HG02938 (cell line): ENCODE measurements around the gene GABBR1.
"Not testable (repeated sequence)": the region's sequence is repeated elsewhere in the genome, so short reads cannot be mapped to it uniquely, and the experiment has no call there.

Source experiments
- ATAC-seq: cut with Tn5 transposase; IDR thresholded peaks from one replicate; pipeline ENCODE4 v1.9.1; 2021; ENCODE audit warnings: mild to moderate bottlenecking, moderate library complexity; ENCODE audit not compliant: unreplicated experiment

The GABBR1 gene

DNA sequence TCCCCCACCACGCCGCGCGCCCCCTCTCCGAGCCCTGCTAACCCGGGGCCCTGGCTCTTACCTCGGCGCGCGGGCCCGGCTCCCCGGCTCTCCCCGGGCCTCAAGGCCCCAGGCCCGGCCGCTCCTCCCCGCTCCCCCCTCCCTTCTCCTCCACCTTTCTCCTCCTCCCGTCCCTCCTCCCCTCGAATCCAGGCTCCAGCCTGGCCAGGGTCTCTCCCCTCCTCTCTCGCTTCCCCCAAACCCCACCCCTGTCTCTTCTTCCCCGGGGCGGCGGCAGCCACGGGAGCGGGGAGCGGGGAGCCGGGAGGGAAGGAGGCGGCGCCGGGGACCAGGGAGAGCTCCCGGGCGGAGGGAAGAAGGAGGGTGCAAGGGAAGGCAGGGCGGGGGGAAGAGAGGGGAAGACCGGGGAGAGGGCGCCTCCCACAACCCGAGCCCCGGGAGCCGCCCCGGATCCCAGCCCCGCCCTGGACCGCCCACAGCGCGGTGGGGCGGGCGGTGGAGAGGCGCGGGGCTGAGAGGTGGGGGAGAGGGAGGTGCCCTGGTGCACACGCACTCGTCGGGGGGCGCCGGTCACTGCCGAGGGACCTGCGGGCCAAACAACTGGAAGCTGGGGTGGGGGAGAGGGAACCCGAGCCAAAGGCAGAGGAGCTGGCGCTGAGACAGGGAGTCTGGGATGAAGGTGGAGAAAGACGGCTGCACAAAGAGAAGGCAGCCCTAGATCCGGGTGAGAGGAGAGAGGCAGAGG is at the start of gene GABBR1:
Gene GABBR1, minus strand, starts transcription at position 395 of the 745 bp plus-strand sequence. CDS start 798 bp downstream, outside the sequence.
- no peak for ATAC-seq

- no peak for ATAC-seq
Observed at GRCh38 chr6:29681811-29682210, 48.8 kb upstream of the GABBR1 start.

DNA sequence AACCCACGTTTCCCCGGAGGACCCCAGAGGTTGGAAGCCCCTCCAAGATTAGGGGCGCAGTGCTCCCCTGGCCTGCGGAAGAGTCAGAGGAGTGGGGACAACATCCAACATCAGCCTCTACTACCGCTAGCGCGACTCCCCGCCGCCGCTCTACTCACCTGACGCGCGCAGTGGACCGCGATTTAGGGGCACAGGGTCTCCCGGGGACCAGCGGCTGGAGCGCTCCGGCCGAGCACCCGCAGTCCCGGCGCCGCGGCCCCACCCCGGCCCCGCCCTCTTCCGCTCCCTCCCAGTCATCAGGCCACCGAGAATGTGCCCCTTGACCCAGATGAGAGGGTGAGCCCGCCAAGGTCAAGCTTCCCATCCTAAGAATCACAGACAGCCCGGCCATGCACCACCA is 47.9 kb upstream of the GABBR1 start, which contains the start of gene ZFP57:
Gene ZFP57, minus strand, starts transcription at position 249 of the 400 bp plus-strand sequence. CDS start 4,149 bp downstream, outside the sequence.
- ATAC-seq: no peak

DNA sequence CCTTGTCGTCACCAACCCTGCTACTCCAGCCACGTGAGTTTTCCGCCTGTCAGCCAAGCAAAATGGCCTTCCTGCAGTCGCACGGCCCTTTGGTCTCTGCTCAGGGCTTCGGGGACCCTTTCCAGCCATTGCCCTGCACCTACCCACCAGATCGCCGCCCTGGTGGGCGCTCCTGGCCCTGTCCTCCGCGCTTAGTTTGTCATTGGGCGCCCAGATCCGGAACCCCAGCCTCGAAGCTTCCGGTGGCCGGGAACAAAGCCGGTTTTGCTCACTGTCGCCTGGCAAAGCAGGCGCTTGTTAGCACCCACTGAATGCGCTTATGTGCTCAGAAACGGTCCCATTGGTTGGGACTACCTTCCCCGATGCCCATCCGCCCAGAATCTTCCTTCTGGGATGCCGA is 47.4 kb upstream of the GABBR1 start:
- ATAC-seq: no peak

- no peak for ATAC-seq
Observed at GRCh38 chr6:29679962-29680361, 47.0 kb upstream of the GABBR1 start.

DNA sequence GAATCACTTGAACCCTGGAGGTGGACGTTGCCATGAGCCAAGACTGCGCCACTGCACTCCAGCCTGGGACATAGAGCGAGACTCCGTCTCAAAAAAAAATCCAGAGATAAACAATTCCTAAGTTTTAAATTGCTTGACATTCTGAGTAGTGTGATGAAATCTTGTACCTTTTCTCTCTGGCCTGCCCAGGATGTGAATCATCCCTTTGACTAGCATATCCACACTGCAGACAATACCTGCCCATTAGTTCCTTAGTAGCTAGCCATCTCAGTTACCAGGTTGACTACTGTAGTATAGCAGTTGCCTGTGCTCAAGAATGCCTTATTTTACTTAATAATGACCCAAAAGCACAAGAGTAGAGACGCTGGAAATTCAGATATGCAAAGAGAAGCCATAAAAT is 45.1 kb upstream of the GABBR1 start:
- no peak for ATAC-seq

GRCh38 chr6:29676981-29677601 is 44.1 kb upstream of the GABBR1 start:
- ATAC-seq: no peak

DNA sequence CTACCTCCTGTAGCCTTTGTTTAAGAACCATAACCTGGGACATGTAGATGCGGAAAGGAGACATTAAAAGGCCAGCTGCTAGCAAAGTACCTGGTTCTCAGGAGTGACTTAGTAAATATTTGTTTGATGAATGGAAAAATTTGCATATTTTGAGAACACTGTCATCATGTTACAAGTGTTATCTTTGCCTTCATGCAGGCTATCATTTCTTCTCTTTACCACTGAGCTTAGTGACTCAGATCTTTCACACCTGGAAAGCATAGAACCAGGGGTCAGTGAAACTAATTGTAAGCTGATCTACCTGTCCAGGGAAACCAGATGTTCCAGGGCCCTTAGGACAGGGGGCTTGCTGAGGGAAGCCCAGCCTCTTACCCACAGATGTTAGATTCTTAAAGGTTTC is 42.6 kb upstream of the GABBR1 start:
- ATAC-seq: no peak

DNA sequence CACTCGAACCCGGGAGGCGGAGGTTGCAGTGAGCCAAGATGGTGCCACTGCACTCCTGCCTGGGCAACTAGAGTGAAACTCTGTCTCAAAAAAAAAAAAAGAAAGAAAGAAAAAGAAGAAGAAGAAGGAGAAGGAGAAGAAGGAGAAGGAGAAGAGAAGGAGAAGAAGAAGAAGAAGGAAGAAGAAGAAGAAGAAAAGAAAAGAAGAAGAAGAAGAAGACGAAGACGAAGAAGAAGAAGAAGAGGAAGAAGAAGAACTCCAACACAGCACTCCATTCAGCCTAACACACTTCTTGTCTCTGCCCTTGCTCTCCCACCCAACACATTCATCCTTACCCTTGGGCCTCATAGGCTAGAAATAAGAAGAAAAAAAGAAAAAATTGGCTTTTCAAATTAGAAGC is 41.0 kb upstream of the GABBR1 start:
- ATAC-seq: no peak

- ATAC-seq: no peak
Observed at GRCh38 chr6:29673161-29673560, 40.2 kb upstream of the GABBR1 start.

GRCh38 chr6:29672116-29672515 is 39.1 kb upstream of the GABBR1 start:
- not testable (repeated sequence) for ATAC-seq

- ATAC-seq: no peak
Observed at GRCh38 chr6:29671026-29671425, 38.0 kb upstream of the GABBR1 start.

GRCh38 chr6:29667158-29667557 is 34.2 kb upstream of the GABBR1 start:
- ATAC-seq: no peak

DNA sequence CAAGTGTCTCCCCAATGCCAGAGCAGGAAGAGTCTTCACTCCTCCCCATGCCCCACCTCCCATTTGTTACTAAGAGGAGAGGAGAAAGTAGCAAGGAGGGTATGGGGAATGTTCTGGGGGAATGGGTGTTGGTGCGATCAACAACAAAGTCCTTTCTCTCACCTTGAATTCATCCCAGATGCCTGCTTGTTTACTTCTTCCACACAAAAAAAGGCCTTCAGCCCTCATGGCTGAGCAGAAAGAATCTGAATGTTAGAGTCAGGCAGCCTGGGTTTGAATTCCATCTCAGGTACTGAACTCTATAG is 33.8 kb upstream of the GABBR1 start:
- ATAC-seq: no peak

DNA sequence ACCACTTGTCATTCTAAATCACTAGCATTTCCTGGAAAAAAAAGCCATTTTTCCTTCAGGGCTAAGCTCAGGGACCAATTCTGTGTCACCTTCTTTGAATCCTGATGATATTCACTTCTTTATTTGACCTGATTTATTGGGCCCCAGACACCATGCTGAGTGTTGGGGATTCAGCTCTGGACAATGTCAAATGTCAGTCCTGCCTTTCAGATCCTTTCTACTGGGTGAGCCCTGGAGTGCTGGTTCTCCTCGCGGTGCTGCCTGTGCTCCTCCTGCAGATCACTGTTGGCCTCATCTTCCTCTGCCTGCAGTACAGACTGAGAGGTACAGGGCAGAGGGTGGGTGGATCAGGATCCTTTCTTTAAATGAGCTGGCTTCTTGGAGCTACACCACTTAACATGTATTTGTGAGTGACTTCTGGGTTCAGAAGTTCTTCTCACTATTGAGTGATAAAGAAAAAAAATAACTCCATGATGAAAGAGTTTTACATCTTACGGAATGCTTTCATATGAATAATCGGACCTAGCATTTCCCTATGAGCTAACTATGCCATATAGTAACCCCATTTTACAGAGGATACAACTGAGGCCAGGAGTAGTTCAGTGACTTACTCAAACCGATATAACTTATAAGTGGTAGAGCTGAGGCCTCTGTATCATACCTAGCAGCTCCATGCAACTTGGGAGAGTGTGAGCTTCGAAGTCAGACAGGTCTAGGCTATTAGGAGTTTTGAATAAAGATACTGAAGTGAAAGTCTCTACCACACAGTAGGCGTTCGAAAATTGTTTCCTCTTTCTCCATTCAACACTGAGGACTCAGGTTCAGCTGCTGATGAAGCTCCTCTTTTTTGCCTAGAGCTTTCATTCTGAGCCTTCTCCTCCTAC is 33.2 kb upstream of the GABBR1 start:
- no peak for ATAC-seq

GRCh38 chr6:29663300-29664042 is 30.5 kb upstream of the GABBR1 start:
- ATAC-seq: no peak

DNA sequence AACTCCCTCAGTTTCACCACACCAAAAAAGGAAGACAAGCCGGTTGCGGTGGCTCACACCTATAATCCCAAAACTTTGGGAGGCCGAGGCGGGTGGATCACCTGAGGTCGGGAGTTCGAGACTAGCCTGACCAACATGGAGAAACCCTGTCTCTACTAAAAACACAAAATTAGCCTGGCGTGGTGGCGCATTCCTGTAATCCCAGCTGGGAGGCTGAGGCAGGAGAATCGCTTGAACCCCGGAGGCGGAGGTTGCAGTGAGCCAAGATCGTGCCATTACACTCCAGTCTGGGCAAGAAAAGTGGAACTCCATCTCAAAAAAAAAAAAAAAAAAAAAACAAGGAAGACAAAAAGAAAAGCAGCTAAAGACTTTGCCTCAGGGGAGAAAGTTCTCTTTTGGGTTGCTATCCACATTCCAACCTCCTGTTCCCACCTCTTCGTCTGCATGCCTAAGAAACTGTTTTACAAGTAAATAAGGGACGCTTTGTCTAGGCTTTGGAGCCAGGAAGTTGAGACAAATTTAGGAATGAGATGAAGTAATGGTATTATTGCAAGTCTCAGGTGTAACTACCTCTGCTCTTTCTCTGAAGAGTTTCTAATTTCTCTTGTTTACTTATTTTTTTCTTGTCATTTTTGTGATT is 28.6 kb upstream of the GABBR1 start:
- not testable (repeated sequence) for ATAC-seq

DNA sequence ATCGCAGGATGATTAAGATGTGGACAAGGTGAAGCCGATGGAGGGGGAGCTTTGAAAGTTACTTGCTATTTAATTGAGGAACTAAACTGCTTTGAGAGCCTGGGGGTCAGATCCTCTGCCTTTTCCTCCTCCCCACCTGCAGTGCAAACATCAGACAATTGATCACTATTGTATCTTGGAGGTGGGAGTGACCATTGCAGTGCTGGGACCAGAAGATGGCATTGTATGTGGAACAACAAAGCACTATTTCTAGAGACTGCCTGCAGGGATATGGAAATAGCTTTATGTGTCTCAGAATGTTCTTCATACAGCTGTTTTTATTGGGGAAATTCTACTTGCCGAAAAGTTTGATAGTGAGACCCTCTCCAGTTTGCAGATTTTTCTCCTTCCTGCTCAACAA is 28.1 kb upstream of the GABBR1 start:
- no peak for ATAC-seq

DNA sequence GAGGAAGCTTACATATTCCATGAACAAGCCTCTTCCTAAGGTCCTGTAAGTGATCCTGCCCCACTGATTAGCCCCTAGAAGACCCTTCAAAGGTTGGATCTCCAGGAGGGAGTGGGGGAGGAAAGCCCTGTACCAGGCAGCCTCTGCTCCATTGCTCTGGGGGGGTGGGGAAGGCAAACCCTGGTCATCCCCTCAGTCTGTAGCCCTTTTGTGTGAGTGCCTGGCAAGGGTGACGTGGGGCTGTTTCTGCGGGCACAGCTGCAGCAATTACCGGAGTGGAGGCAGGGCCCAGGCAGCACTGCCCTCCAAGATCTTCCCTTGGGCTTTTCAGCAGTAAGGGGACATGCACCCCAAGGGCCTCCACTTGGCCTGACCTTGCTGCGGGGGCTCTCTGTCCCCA is 23.8 kb upstream of the GABBR1 start, which contains the start of gene MOG:
Gene MOG, plus strand, starts transcription at position 295 of the 400 bp plus-strand sequence. CDS start 118 bp downstream, outside the sequence.
- ATAC-seq: no peak

DNA sequence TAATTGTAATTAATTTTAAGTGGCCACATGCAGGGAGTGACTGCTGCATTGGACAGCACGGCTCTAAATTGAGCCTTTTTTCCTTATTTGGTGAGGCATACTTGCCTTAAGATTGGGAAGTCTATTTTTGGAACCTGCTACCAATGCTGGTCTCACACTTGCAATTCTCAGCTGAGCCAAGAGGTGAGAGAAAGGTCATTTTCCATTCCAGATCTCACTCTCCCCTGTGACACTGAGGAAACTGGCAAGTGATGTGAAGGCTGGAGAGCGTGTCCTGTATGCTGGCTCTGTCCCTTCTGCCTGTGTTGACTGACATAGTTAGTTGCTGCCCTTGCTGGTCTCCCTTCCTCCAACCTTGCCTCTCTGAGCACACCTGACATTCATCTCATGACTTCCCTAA is 23.2 kb upstream of the GABBR1 start:
- ATAC-seq: no peak
